CD4-positive, alpha-beta T cell treated with Interleukin-15 for 1 hour (primary cell): ENCODE data around the gene LST1.
A peak's percentile ranks its signal among the peaks of the same experiment; 100 is the strongest.

Experiments
- DNase-seq: peaks from one replicate; pipeline ENCODE4 v3.0.0-alpha.2; 2020

The LST1 gene

GRCh38 chr6:31586008-31586407 lies at the start of gene LST1:
Gene LST1, plus strand, starts transcription at chr6:31586277. Its CDS starts 1,023 bp downstream, at chr6:31587300.
- peak; percentile 47 for DNase-seq

- DNase-seq, result no peak
These were observed 47.2 kb upstream of the LST1 start for GRCh38 chr6:31538805-31539400.

- DNase-seq, result no peak
These were observed 45.4 kb upstream of the LST1 start for GRCh38 chr6:31540640-31541039.

- peak; percentile 78 for DNase-seq
These were observed 44.9 kb upstream of the LST1 start for GRCh38 chr6:31541059-31541657.

GRCh38 chr6:31541658-31542521 lies 44.2 kb upstream of the LST1 start, which contains the start of gene DDX39B:
Gene DDX39B, minus strand, starts transcription at chr6:31542003. Its CDS starts 1,471 bp downstream, at chr6:31540532.
- DNase-seq, result peak; percentile 96

GRCh38 chr6:31543639-31544038 lies 42.4 kb upstream of the LST1 start:
- no peak for DNase-seq

GRCh38 chr6:31544676-31545075 lies 41.4 kb upstream of the LST1 start:
- DNase-seq, result no peak

- DNase-seq, result no peak
These were observed 40.8 kb upstream of the LST1 start for GRCh38 chr6:31545291-31545690.

- peak; percentile 86 for DNase-seq
These were observed 39.6 kb upstream of the LST1 start, which contains the start of gene ATP6V1G2 for GRCh38 chr6:31546339-31546957. Gene ATP6V1G2, minus strand, starts transcription at chr6:31546608. Its CDS starts 49 bp downstream, at chr6:31546559.

GRCh38 chr6:31546958-31547726 lies 38.9 kb upstream of the LST1 start, which contains the start of gene NFKBIL1:
Gene NFKBIL1, plus strand, starts transcription at chr6:31547608. Its CDS starts 87 bp downstream, at chr6:31547695.
- peak; percentile 96 for DNase-seq

GRCh38 chr6:31547727-31548543 lies 38.1 kb upstream of the LST1 start:
- no peak for DNase-seq

GRCh38 chr6:31548544-31548873 lies 37.6 kb upstream of the LST1 start:
- no peak for DNase-seq

- peak; percentile 78 for DNase-seq
These were observed 34.7 kb upstream of the LST1 start for GRCh38 chr6:31551371-31551770.

GRCh38 chr6:31556307-31556706 lies 29.8 kb upstream of the LST1 start:
- DNase-seq, result no peak

GRCh38 chr6:31557443-31558317 lies 28.4 kb upstream of the LST1 start:
- no peak for DNase-seq

- DNase-seq, result no peak
These were observed 27.8 kb upstream of the LST1 start for GRCh38 chr6:31558318-31558625.

- peak; percentile 85 for DNase-seq
These were observed 27.2 kb upstream of the LST1 start for GRCh38 chr6:31558631-31559500.

- DNase-seq, result no peak
These were observed 26.5 kb upstream of the LST1 start for GRCh38 chr6:31559606-31559957.

GRCh38 chr6:31559958-31560696 lies 25.9 kb upstream of the LST1 start:
- DNase-seq, result peak; percentile 80
